Omental fat pad (tissue), 4 donors: ENCODE data around the gene SUV39H1. TPM values are rescaled to one million over a fixed set of nuclear protein-coding genes. Genes with fewer than 3 reads are reported as not detected.

ENCODE experiments used
- ATAC-seq: fragments of 150-250 bp; one replicate; pipeline ENCODE4 v1.9.1; 2016; ENCODE audit warnings: mild to moderate bottlenecking, moderate library complexity; ENCODE audit not compliant: low FRiP score
- DNase-seq: peaks from one replicate; pipeline ENCODE4 v3.0.0-alpha.2; 2019; ENCODE audit warnings: low spot score
- total RNA-seq, 4 donors: library from RNA; depleted of rRNA; stranded (reverse); fragments of >200 nt; gene quantifications; one replicate each; pipeline ENCODE4 v1.1.0, GENCODE V29; 2016
- TF ChIP-seq, protein P1 (sequence below), 3 donors: fragments of 450-650 bp; IDR thresholded peaks; one replicate each; pipeline ENCODE4 v1.5.1; 2016 to 2017; ENCODE audit warnings: antibody characterized with exemption in 3 of 3, mild to moderate bottlenecking in 3 of 3, moderate library complexity in 2 of 3

SUV39H1 gene
- total RNA-seq, 4 donors from 2014 or later: 4.2 to 8.1 (median 5.5) TPM

DNA sequence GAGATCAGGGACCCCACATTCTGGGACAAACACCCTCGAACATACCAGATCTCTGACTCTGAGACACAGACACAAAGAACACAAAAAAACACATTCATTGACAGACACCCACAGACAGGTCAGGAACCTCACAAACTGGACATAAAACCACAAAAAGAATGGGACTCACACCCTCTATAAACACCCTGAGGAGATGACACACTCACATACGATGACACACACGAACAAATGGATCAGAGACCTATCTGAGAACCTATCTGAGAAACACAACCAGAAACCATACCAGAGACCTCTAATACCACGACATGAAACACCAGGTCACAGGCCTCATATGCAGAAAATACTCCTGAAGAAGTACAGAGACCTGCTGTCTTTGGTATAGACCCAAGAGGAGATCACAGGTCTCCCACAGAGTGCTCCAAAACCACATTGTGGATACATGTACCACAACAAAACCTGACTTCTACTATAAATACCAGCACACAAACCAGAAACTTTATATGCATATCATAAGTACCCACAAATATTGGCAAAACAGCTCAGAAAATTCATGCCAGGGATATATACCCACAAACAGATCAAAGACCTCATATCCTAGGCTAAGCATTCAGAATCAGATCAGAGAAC is 19.5 kb downstream of the SUV39H1 start:
- DNase-seq (no peak), ATAC-seq (no peak)
- TF ChIP-seq, protein P1, sequence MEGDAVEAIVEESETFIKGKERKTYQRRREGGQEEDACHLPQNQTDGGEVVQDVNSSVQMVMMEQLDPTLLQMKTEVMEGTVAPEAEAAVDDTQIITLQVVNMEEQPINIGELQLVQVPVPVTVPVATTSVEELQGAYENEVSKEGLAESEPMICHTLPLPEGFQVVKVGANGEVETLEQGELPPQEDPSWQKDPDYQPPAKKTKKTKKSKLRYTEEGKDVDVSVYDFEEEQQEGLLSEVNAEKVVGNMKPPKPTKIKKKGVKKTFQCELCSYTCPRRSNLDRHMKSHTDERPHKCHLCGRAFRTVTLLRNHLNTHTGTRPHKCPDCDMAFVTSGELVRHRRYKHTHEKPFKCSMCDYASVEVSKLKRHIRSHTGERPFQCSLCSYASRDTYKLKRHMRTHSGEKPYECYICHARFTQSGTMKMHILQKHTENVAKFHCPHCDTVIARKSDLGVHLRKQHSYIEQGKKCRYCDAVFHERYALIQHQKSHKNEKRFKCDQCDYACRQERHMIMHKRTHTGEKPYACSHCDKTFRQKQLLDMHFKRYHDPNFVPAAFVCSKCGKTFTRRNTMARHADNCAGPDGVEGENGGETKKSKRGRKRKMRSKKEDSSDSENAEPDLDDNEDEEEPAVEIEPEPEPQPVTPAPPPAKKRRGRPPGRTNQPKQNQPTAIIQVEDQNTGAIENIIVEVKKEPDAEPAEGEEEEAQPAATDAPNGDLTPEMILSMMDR (IDR thresholded peaks at IDR 0.05): no peak

GRCh38 chrX:48719958-48720357 is 23.4 kb downstream of the SUV39H1 start:
- TF ChIP-seq, protein P1 (IDR thresholded peaks at IDR 0.05): no peak
- DNase-seq: no peak
- no peak for ATAC-seq

DNA sequence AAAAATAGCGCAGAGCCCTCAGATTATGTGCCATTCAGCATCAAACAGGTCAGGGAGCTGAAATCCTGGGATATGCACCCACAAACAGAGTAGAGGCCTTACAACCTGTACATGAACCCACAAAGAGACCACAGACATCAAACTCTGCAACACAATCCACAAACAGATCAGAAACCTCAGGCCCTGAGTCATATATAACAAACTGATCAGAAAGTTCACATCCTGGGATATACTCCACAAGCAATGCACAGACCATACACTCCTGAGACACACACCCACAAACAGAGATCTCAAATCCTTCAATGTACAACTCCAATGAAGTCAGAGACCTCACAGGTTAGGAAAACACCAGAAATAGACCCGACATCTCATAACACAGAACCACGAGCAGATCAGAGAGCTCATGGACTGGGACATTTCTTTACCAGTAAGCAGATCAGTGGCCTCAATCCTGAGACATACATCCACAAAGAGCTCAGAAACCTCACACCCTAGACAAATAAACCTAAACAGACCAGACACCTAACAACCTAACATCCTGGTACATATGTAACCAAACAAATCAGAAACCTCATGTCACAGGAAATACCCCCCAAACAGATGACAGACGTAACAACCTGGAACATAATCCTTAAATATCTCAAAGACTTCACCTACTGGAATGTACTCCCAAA is 24.2 kb downstream of the SUV39H1 start:
- TF ChIP-seq, protein P1 (IDR thresholded peaks at IDR 0.05): no peak
- DNase-seq: no peak
- no peak for ATAC-seq

GRCh38 chrX:48721916-48722315 is 25.4 kb downstream of the SUV39H1 start:
- TF ChIP-seq, protein P1 (IDR thresholded peaks at IDR 0.05): no peak
- ATAC-seq: no peak
- DNase-seq: no peak

DNA sequence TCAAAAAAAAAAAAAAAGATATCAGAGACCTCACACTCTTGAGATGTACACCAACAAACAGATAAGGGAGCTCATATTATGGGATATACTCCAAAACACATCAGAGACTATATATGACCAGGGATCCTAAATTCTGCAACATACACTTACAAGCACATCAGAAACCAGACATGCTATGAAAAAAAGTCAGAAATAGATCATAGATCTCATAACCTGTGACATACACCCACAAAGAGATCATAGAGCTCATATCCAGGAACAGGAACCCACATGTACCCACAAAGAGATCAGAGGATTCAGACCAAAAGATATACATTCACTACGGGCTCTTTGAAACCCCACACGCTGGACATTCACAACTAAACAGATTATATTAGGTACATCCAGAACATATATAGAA is 30.1 kb downstream of the SUV39H1 start:
- ATAC-seq (no peak), DNase-seq (no peak)
- TF ChIP-seq, protein P1 (IDR thresholded peaks at IDR 0.05): no peak

GRCh38 chrX:48728653-48729052 is 32.1 kb downstream of the SUV39H1 start:
- TF ChIP-seq, protein P1 (IDR thresholded peaks at IDR 0.05): no peak
- no peak for DNase-seq
- no peak for ATAC-seq

DNA sequence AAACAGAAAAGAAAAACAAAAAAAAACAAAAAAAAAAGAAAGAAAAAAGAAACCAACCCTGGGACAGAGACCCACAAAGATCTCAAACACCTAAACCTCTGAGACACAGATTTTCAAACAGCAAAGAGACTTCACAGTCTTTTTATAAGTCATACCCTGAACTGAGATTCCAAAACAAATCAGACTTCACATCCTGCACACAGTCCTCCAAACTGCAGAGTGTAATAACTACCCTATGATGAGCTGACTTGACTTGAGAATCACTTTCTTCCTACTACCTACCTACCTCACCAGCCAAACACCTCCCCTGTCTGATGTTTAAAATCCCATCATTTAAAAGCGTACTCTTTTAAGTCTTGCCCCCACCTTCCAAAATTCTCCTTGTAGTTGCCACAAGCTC is 39.8 kb downstream of the SUV39H1 start:
- ATAC-seq: no peak

More for the DNA sequence above, 39.8 kb downstream of the SUV39H1 start:
- DNase-seq: no peak
- TF ChIP-seq, protein P1 (IDR thresholded peaks at IDR 0.05): no peak
